Gastroesophageal sphincter (tissue), 4 donors: ENCODE data around the gene KRTAP10-8. TPM values are rescaled to one million over a fixed set of nuclear protein-coding genes. Genes with fewer than 3 reads are reported as not detected.
A peak's percentile ranks its signal among the peaks of the same experiment; 100 is the strongest.

Source experiments
- ATAC-seq: fragments of 150-250 bp; one replicate; pipeline ENCODE4 v1.9.1; 2016; ENCODE audit warnings: mild to moderate bottlenecking, moderate library complexity
- H3K27ac ChIP-seq, 4 donors: fragments of 200-600 bp; sonication (generic) in 3 of 4; 1 replicate in 3 of 4; 2 replicates in 1 of 4; pipeline ENCODE4 v1.5.1; 2016 to 2019
- H3K27me3 ChIP-seq: fragments of 200-600 bp; sonication (generic); one replicate; pipeline ENCODE4 v1.5.1; 2019
- H3K36me3 ChIP-seq, 2 donors: fragments of 200-600 bp; sonication (generic); one replicate each; pipeline ENCODE4 v1.5.1; 2019; ENCODE audit warnings: control low read depth in 1 of 2
- H3K4me1 ChIP-seq, 3 donors: fragments of 200-600 bp; sonication (generic); 1 replicate in 2 of 3; 2 replicates in 1 of 3; pipeline ENCODE4 v1.5.1; 2016 to 2019; ENCODE audit warnings: control low read depth in 2 of 3
- H3K4me3 ChIP-seq, 2 donors: fragments of 200-600 bp; sonication (generic); one replicate each; pipeline ENCODE4 v1.5.1; 2019; ENCODE audit warnings: mild to moderate bottlenecking in 1 of 2, moderate library complexity in 1 of 2
- H3K9me3 ChIP-seq, 3 donors: fragments of 200-600 bp; sonication (generic); one replicate each; pipeline ENCODE4 v1.5.1; 2017 to 2019; ENCODE audit warnings: control low read depth in 2 of 3
- EP300 ChIP-seq: sonication (generic); formaldehyde crosslinking; IDR thresholded peaks from one replicate; pipeline ENCODE4 v1.6.1; 2017; ENCODE audit warnings: antibody characterized with exemption, mild to moderate bottlenecking
- POLR2A ChIP-seq, 2 donors: fragments of 450-650 bp; IDR thresholded peaks; one replicate each; pipeline ENCODE4 v1.6.1; 2017; ENCODE audit warnings: antibody characterized with exemption in 2 of 2, mild to moderate bottlenecking in 2 of 2, moderate library complexity in 1 of 2
- POLR2AphosphoS5 ChIP-seq: sonication (generic); formaldehyde crosslinking; IDR thresholded peaks from one replicate; pipeline ENCODE4 v1.6.1; 2017; ENCODE audit warnings: antibody characterized with exemption
- WGBS, 2 donors: methylation state at CpG; one replicate each; pipeline ENCODE4 v1.1.5; 2018; ENCODE audit warnings: low coverage in 1 of 2; 5-methylcytosine and 5-hydroxymethylcytosine counted together
- total RNA-seq, 4 donors: library from RNA; depleted of rRNA; stranded (reverse); fragments of >200 nt; gene quantifications; one replicate each; pipeline ENCODE4 v1.1.0, GENCODE V29; 2016
- TF ChIP-seq, protein P1 (sequence below), 4 experiments: fragments of 200-600 bp in 2 of 4; fragments of 450-650 bp in 2 of 4; sonication (generic) in 1 of 4; IDR thresholded peaks; one replicate each; pipeline ENCODE4 v1.5.1; 2017 to 2019; ENCODE audit warnings: antibody characterized with exemption in 4 of 4, mild to moderate bottlenecking in 2 of 4, moderate library complexity in 2 of 4

Gene KRTAP10-8
- total RNA-seq, 4 donors from 2014 or later: not detected

- H3K27ac ChIP-seq: no peak overlapping the region
- TF ChIP-seq, protein P1, sequence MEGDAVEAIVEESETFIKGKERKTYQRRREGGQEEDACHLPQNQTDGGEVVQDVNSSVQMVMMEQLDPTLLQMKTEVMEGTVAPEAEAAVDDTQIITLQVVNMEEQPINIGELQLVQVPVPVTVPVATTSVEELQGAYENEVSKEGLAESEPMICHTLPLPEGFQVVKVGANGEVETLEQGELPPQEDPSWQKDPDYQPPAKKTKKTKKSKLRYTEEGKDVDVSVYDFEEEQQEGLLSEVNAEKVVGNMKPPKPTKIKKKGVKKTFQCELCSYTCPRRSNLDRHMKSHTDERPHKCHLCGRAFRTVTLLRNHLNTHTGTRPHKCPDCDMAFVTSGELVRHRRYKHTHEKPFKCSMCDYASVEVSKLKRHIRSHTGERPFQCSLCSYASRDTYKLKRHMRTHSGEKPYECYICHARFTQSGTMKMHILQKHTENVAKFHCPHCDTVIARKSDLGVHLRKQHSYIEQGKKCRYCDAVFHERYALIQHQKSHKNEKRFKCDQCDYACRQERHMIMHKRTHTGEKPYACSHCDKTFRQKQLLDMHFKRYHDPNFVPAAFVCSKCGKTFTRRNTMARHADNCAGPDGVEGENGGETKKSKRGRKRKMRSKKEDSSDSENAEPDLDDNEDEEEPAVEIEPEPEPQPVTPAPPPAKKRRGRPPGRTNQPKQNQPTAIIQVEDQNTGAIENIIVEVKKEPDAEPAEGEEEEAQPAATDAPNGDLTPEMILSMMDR (IDR thresholded peaks at IDR 0.05): no peak
- no peak for TF ChIP-seq POLR2A (IDR thresholded peaks at IDR 0.05)
- no peak for TF ChIP-seq EP300
- no peak for TF ChIP-seq POLR2AphosphoS5
- WGBS, 2 donors: 8% methylated on average over 3 of the region's 4 CpGs; no CpG with 5 or more reads in 1 of the 2 donors
- no peak overlapping the region for H3K4me3 ChIP-seq
- H3K4me1 ChIP-seq: no peaks in the 10 kb centered on the region
- H3K36me3 ChIP-seq: no peaks in the 10 kb centered on the region
- ATAC-seq: peak; percentile 31
- peaks cover 42% of the 10 kb centered on the region for H3K27me3 ChIP-seq
- peaks cover 0 to 30% (median 0%) of the 10 kb centered on the region in 3 donors for H3K9me3 ChIP-seq
Measured at GRCh38 chr21:44618504-44618903, 6.6 kb downstream of the KRTAP10-8 start.

GRCh38 chr21:44618909-44619308 lies 7.0 kb downstream of the KRTAP10-8 start:
- no peak for ATAC-seq
- Histone ChIP-seq H3K9me3 (peaks cover 0 to 34% (median 0%) of the 10 kb centered on the region in 3 donors), H3K36me3 (no peaks in the 10 kb centered on the region), H3K4me3 (no peak overlapping the region), H3K27me3 (peaks cover 38% of the 10 kb centered on the region), H3K4me1 (no peaks in the 10 kb centered on the region), H3K27ac (no peak overlapping the region)
- 40 to 52% methylated on average over 2 to 3 of the region's 3 CpGs for WGBS, 2 donors
- TF ChIP-seq POLR2AphosphoS5 (no peak), POLR2A (IDR thresholded peaks at IDR 0.05) (no peak), EP300 (no peak)
- TF ChIP-seq, protein P1 (IDR thresholded peaks at IDR 0.05): no peak

DNA sequence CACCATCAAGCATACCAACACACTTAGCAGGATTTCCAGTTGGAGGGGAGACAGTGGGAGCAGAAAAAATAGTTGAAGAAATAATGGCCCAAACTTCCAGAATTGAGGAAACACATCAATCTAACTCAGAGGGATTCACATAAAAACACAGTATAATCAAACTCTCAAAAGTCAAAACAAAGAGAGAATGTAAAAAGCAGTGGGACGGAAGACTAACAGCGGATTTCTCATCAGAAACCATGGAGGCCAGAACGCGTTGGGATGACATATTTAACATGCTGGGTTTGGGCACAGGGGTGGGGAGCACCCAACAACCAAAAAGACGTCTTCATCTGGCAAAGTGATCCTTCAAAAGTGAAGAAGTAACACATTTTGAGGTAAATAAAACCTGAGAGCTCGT lies 8.0 kb downstream of the KRTAP10-8 start:
- no peaks in the 10 kb centered on the region for H3K36me3 ChIP-seq
- H3K9me3 ChIP-seq: peaks cover 0 to 43% (median 0%) of the 10 kb centered on the region in 3 donors
- TF ChIP-seq POLR2AphosphoS5: no peak
- TF ChIP-seq POLR2A (IDR thresholded peaks at IDR 0.05): no peak
- TF ChIP-seq, protein P1 (IDR thresholded peaks at IDR 0.05): no peak
- TF ChIP-seq EP300: no peak
- 83 to 88% methylated on average over 6 of the region's 6 CpGs for WGBS, 2 donors
- ATAC-seq: no peak
- no peak overlapping the region for H3K4me3 ChIP-seq
- H3K27me3 ChIP-seq: peaks cover 28% of the 10 kb centered on the region
- H3K27ac ChIP-seq: no peak overlapping the region
- no peaks in the 10 kb centered on the region for H3K4me1 ChIP-seq

- no peak overlapping the region for H3K4me3 ChIP-seq
- H3K27me3 ChIP-seq: peaks cover 27% of the 10 kb centered on the region
- TF ChIP-seq POLR2AphosphoS5 (no peak), EP300 (no peak), POLR2A (IDR thresholded peaks at IDR 0.05) (no peak)
- TF ChIP-seq, protein P1 (IDR thresholded peaks at IDR 0.05): no peak
- no peak overlapping the region for H3K27ac ChIP-seq
- H3K9me3 ChIP-seq: peaks cover 0 to 46% (median 0%) of the 10 kb centered on the region in 3 donors
- H3K4me1 ChIP-seq: no peaks in the 10 kb centered on the region
- H3K36me3 ChIP-seq: no peaks in the 10 kb centered on the region
- ATAC-seq: no peak
Measured at GRCh38 chr21:44623575-44623974, 11.7 kb downstream of the KRTAP10-8 start.

- 70 to 79% methylated on average over 5 to 6 of the region's 7 CpGs for WGBS, 2 donors
- no peak overlapping the region for H3K4me3 ChIP-seq
Measured at GRCh38 chr21:44625756-44626155, 13.9 kb downstream of the KRTAP10-8 start.

More at GRCh38 chr21:44625756-44626155, 13.9 kb downstream of the KRTAP10-8 start:
- Histone ChIP-seq H3K36me3 (no peaks in the 10 kb centered on the region), H3K4me1 (no peaks in the 10 kb centered on the region), H3K9me3 (peaks cover 0 to 48% (median 0%) of the 10 kb centered on the region in 3 donors), H3K27ac (no peak overlapping the region), H3K27me3 (peaks cover 39% of the 10 kb centered on the region)
- ATAC-seq: no peak
- TF ChIP-seq EP300 (no peak), POLR2A (IDR thresholded peaks at IDR 0.05) (no peak), POLR2AphosphoS5 (no peak)
- TF ChIP-seq, protein P1 (IDR thresholded peaks at IDR 0.05): no peak
